Measurements from ENCODE around the gene APOB. TPM values are rescaled to one million over a fixed set of nuclear protein-coding genes. Genes with fewer than 3 reads are reported as not detected.

Gene APOB
- total RNA-seq, 1 experiment from 2014 or later, result not detected

DNA sequence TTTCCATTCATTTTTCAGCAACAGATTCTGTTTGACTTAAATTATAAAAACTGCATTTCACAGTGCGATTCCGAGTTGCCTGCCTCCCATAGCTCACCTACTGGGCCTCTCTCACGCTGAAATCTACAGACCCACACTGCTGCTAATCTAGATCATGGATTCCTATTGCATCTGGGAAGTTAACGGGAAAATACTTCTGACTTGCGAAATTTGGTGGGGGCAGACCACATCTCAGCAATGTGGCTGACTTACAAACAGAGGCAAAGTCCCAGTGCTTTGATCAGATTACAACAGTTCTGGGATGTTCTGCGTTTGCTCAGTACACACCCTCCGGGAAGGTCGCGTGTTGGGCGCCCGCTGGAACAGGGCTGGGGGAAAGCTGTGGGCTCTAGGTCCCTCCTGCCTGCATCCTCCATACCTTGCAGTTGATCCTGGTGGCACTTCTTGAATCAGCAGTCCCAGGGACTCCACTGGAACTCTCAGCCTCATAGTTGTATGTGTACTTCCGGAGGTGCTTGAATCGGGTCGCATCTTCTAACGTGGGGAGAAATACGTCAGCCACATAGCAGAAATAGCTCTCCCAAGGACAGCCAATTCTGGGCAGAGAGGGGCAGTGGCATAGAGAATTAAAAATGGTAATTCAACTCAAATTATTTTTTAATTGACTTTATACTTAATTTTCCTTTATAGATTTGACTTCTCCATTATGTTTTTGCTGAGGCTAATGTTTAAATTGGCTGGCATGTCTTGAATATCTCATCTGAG lies 1.7 kb downstream of the APOB start:
- Histone ChIP-seq H3K4me3 (no peak overlapping the region), H3K4me1 (replicated peaks) (peaks cover 6% of the 10 kb centered on the region), H3K36me3 (no peaks in the 10 kb centered on the region), H3K9me3 (replicated peaks) (no peaks in the 10 kb centered on the region), H3K27ac (no peak overlapping the region), H3K27me3 (replicated peaks) (0 out of 2 replicates have a peak, but pooled peaks cover 2% of the 10 kb centered on the region)
- DNase-seq (ENCODE audit: low read depth in 1 of 2, low spot score in 2 of 2), result no peak

GRCh38 chr2:21041462-21041861 lies 2.4 kb downstream of the APOB start:
- no peak overlapping the region for H3K4me3 ChIP-seq
- no peaks in the 10 kb centered on the region for H3K9me3 ChIP-seq (replicated peaks)
- H3K27ac ChIP-seq, result no peak overlapping the region
- H3K4me1 ChIP-seq (replicated peaks), result peaks cover 6% of the 10 kb centered on the region
- no peak for DNase-seq (ENCODE audit: low read depth in 1 of 2, low spot score in 2 of 2)
- no peaks in the 10 kb centered on the region for H3K36me3 ChIP-seq
- H3K27me3 ChIP-seq (replicated peaks), result no peaks in the 10 kb centered on the region

DNA sequence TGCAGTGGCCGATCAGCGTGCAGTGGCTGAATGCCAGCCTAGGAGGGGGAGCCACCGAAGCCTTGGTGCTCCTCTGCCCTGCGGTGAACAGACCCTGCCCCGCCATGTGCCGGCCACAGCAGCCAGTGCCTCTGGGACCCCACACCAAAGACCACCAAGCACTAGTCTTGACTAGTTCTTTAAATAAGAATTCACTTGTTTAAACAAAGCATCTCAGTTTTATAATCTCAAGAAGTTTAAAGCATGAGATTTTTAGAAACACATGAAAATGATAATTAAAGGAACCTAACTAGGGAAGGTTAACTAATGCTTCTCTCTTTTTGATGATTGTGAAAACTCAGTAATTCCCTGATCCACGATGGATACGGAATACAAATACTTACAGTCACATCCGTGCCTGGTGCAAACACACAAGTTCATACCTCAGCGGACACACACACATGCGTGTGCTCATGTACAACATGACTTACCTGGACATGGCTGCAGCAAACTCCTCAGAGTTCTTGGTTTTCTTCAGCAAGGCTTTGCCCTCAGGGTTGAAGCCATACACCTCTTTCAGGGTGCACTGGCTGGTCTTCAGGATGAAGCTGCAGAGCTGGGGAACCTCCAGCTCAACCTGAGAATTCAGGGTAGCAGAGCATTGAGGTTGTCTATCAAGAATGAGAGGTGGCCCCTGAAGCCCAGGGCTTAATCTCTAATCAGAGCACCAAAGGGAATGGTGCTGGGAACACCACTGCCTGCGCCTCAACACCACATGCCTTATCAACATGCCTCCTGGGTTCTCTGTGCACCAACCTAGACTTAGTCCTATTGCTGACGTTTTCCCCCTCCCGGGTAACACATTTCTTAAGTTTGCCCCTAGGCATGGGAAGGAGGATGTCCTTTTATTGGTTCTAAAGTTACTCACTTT lies 3.1 kb downstream of the APOB start:
- Histone ChIP-seq H3K4me1 (replicated peaks) (peaks cover 6% of the 10 kb centered on the region), H3K36me3 (no peaks in the 10 kb centered on the region), H3K27ac (no peak overlapping the region), H3K4me3 (no peak overlapping the region), H3K27me3 (replicated peaks) (no peaks in the 10 kb centered on the region), H3K9me3 (replicated peaks) (no peaks in the 10 kb centered on the region)
- no peak for DNase-seq (ENCODE audit: low read depth in 1 of 2, low spot score in 2 of 2)

- no peaks in the 10 kb centered on the region for H3K9me3 ChIP-seq (replicated peaks)
- no peaks in the 10 kb centered on the region for H3K36me3 ChIP-seq
- H3K27ac ChIP-seq, result no peak overlapping the region
- no peak overlapping the region for H3K4me3 ChIP-seq
- no peaks in the 10 kb centered on the region for H3K27me3 ChIP-seq (replicated peaks)
- H3K4me1 ChIP-seq (replicated peaks), result peaks cover 6% of the 10 kb centered on the region
- no peak for DNase-seq (ENCODE audit: low read depth in 1 of 2, low spot score in 2 of 2)
Measured at GRCh38 chr2:21039979-21040467, 3.9 kb downstream of the APOB start.

DNA sequence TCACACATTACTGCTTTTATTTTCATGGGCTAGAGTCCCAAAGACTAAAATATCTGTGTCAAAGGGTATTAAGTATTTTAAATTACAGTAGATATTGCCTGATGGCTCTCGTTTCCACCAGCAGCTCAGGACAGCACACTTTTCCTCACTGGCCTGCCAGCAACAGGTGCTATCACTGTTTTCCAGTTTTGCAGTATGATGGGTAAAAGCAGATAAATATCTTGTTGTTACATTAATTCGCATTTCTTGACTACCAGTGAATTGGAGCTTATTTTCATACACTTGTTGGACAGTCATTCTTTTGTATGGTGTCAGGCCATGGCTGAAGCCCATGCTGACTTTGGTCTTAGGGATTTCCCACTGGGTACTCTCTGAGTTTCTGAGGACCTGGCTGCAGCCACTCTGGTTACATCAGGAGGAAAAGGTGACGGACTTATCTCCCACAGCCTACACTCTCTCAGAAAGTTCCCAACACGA lies 4.8 kb downstream of the APOB start:
- H3K27ac ChIP-seq, result no peak overlapping the region
- DNase-seq (ENCODE audit: low read depth in 1 of 2, low spot score in 2 of 2), result no peak
- H3K27me3 ChIP-seq (replicated peaks), result no peaks in the 10 kb centered on the region
- H3K4me3 ChIP-seq, result no peak overlapping the region
- peaks cover 6% of the 10 kb centered on the region for H3K4me1 ChIP-seq (replicated peaks)
- no peaks in the 10 kb centered on the region for H3K9me3 ChIP-seq (replicated peaks)
- no peaks in the 10 kb centered on the region for H3K36me3 ChIP-seq

- no peaks in the 10 kb centered on the region for H3K36me3 ChIP-seq
- H3K9me3 ChIP-seq (replicated peaks), result no peaks in the 10 kb centered on the region
- no peaks in the 10 kb centered on the region for H3K27me3 ChIP-seq (replicated peaks)
- H3K27ac ChIP-seq, result no peak overlapping the region
- no peak overlapping the region for H3K4me3 ChIP-seq
- H3K4me1 ChIP-seq (replicated peaks), result peaks cover 6% of the 10 kb centered on the region
- peak in 1 of 2 experiments; percentile 14 for DNase-seq (ENCODE audit: low read depth in 1 of 2, low spot score in 2 of 2)
Measured at GRCh38 chr2:21038403-21039073, 5.3 kb downstream of the APOB start.

DNA sequence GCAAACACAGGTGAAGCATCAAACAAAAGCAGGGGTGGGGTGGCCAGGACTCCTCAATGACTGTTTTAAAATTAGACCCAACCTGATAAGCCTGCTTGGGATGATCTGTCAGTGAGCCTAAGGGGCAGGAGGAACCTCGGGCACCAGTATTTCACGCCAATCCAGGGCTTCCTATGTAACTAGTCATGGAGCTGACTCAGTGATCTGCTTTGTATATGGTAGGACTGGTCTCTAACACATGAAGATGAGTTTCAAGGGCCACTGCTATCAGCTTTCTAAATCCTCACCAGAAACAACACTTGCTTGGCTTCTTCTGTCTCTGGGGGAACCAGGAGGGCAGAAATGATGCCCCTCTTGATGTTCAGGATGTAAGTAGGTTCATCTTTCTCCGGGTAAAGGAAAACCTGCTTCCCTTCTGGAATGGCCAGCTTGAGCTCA lies 6.2 kb downstream of the APOB start:
- Histone ChIP-seq H3K4me1 (replicated peaks) (peaks cover 6% of the 10 kb centered on the region), H3K9me3 (replicated peaks) (no peaks in the 10 kb centered on the region), H3K36me3 (no peaks in the 10 kb centered on the region), H3K27me3 (replicated peaks) (no peaks in the 10 kb centered on the region), H3K4me3 (no peak overlapping the region), H3K27ac (no peak overlapping the region)
- no peak for DNase-seq (ENCODE audit: low read depth in 1 of 2, low spot score in 2 of 2)

DNA sequence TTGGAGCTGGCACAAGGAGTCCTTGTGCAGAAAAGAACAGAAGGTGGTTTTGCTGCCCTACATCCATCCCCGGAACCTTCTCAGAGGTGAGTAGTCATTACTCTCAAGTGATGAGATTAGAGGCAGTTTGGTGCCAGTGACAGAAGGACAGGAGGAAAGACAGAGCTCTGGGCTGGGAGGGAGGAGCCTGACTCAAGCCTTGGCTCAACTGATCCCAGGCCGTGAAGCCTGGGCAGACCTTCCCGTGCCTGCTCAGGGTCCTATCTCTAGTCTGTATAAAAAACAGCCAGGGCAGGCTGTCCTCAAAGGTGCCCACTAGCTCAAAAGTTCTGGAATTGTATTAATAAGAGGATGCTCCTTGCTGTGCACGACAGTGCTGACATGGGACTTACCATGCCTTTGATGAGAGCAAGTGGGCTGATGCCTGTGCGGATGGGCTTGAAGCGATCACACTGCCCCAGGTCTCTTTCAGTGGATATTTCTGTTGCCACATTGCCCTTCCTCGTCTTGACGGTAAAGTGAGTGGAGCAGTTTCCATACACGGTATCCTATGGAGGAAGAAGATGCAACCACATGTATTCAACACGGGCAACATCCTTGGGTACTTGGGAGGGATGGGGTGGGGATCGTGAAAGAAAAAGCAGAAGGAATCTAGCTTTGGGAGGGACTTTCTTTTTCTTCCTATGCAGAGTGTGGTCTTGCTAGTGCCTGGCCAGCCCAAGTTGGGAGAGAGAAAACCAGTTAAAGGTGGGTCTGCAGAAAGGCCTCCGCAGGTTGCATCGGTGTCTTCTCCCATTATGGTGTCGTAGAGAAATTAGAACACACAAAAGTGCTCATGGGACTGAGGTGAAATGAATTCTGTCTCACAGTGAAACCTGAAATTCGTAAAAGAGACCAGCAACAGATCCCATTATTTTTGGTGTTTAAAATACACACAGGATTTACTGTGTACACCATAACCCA lies 6.9 kb downstream of the APOB start:
- no peak for DNase-seq (ENCODE audit: low read depth in 1 of 2, low spot score in 2 of 2)
- no peak overlapping the region for H3K27ac ChIP-seq
- H3K4me1 ChIP-seq (replicated peaks), result peaks cover 6% of the 10 kb centered on the region
- H3K27me3 ChIP-seq (replicated peaks), result no peaks in the 10 kb centered on the region
- H3K4me3 ChIP-seq, result no peak overlapping the region
- H3K9me3 ChIP-seq (replicated peaks), result no peaks in the 10 kb centered on the region
- no peaks in the 10 kb centered on the region for H3K36me3 ChIP-seq

DNA sequence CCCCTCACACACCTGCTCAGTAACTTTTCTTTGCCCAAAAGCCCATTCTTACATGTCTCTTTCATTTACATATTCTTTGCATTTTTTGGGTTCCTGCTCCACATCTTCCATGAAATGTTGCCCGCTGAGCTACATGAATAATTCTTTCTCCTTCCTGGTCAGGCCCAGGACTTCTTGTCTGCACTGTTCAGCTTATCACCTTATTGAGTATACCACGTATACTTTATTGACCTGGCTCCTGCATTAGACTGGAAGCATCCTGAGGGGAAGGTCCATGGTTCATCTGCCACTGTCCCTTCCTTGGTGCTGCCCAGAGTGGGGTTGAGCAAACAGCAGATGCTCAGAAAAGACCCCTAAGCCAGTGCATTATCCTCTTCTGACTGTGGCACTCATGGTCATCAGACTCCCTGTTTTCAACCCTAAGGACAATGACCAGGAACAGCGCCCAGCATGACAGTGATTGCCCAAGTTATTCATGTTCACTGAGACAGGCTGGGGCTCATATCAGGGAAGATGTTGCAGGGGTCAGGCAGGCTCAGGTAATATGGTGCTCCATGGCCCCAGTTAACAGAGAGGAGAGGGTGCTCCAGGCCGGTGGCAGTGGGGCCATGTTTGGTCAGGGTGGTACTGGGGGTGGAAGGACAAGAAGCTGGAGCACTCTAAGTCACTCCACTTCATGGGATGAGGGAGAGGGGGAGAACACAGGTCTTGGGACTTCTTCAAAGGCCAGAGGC lies 7.7 kb downstream of the APOB start:
- H3K36me3 ChIP-seq, result no peaks in the 10 kb centered on the region
- no peaks in the 10 kb centered on the region for H3K9me3 ChIP-seq (replicated peaks)
- DNase-seq (ENCODE audit: low read depth in 1 of 2, low spot score in 2 of 2), result no peak
- no peak overlapping the region for H3K27ac ChIP-seq
- H3K4me1 ChIP-seq (replicated peaks), result peaks cover 6% of the 10 kb centered on the region
- no peak overlapping the region for H3K4me3 ChIP-seq
- no peaks in the 10 kb centered on the region for H3K27me3 ChIP-seq (replicated peaks)

GRCh38 chr2:21035282-21035973 lies 8.4 kb downstream of the APOB start:
- Histone ChIP-seq H3K27me3 (replicated peaks) (no peaks in the 10 kb centered on the region), H3K27ac (no peak overlapping the region), H3K36me3 (no peaks in the 10 kb centered on the region), H3K4me1 (replicated peaks) (peaks cover 6% of the 10 kb centered on the region), H3K4me3 (no peak overlapping the region), H3K9me3 (replicated peaks) (no peaks in the 10 kb centered on the region)
- no peak for DNase-seq (ENCODE audit: low read depth in 1 of 2, low spot score in 2 of 2)

GRCh38 chr2:21034972-21035279 lies 8.9 kb downstream of the APOB start:
- no peaks in the 10 kb centered on the region for H3K36me3 ChIP-seq
- DNase-seq (ENCODE audit: low read depth in 1 of 2, low spot score in 2 of 2), result no peak
- no peaks in the 10 kb centered on the region for H3K9me3 ChIP-seq (replicated peaks)
- no peak overlapping the region for H3K27ac ChIP-seq
- peaks cover 6% of the 10 kb centered on the region for H3K4me1 ChIP-seq (replicated peaks)
- H3K27me3 ChIP-seq (replicated peaks), result no peaks in the 10 kb centered on the region
- no peak overlapping the region for H3K4me3 ChIP-seq
